ENCODE data around the gene UMODL1. TPM values are rescaled to one million over a fixed set of nuclear protein-coding genes. Genes with fewer than 3 reads are reported as not detected.

UMODL1 gene
- total and polyA plus RNA-seq, 8 donors: 0.10 to 0.69 (median 0.48) TPM; not detected in 1

DNA sequence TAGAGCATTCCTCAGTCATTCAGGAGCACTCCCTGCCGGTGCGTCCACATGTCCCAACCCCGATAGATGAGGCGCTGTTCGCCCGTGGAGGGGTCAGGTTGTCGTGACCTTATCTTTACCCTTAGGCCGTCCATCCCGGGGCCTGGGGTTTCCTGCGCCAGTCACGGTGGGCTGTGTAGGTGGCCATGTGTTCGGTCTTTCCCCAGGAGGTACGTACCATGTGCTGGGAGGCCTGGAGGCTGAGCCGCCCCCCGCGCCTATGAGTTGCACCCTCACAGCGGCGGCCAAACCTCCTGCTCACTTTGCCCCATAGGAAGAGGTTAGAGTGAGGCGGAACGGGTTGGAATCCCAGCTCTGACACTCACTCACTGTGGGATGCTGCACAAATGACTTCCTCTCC is 35.3 kb downstream of the UMODL1 start:
- no peaks in the 10 kb centered on the region for H3K9me3 ChIP-seq
- DNase-seq (peak in 1 of 4 donors; percentile 63), ATAC-seq (no peak)
- TF ChIP-seq, protein P1, sequence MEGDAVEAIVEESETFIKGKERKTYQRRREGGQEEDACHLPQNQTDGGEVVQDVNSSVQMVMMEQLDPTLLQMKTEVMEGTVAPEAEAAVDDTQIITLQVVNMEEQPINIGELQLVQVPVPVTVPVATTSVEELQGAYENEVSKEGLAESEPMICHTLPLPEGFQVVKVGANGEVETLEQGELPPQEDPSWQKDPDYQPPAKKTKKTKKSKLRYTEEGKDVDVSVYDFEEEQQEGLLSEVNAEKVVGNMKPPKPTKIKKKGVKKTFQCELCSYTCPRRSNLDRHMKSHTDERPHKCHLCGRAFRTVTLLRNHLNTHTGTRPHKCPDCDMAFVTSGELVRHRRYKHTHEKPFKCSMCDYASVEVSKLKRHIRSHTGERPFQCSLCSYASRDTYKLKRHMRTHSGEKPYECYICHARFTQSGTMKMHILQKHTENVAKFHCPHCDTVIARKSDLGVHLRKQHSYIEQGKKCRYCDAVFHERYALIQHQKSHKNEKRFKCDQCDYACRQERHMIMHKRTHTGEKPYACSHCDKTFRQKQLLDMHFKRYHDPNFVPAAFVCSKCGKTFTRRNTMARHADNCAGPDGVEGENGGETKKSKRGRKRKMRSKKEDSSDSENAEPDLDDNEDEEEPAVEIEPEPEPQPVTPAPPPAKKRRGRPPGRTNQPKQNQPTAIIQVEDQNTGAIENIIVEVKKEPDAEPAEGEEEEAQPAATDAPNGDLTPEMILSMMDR (IDR thresholded peaks at IDR 0.05): no peak
- intact Hi-C loops (cut with DNase I): loop anchor here in 1 of 2 donors (10.0 kb wide), 1 partner anchor 102 kb away; no protein-coding TSS in a partner anchor
- no peaks in the 10 kb centered on the region for H3K27me3 ChIP-seq
- no peak overlapping the region for H3K27ac ChIP-seq
- no peaks in the 10 kb centered on the region for H3K4me1 ChIP-seq
- H3K4me3 ChIP-seq: no peak overlapping the region
- H3K36me3 ChIP-seq: no peaks in the 10 kb centered on the region

DNA sequence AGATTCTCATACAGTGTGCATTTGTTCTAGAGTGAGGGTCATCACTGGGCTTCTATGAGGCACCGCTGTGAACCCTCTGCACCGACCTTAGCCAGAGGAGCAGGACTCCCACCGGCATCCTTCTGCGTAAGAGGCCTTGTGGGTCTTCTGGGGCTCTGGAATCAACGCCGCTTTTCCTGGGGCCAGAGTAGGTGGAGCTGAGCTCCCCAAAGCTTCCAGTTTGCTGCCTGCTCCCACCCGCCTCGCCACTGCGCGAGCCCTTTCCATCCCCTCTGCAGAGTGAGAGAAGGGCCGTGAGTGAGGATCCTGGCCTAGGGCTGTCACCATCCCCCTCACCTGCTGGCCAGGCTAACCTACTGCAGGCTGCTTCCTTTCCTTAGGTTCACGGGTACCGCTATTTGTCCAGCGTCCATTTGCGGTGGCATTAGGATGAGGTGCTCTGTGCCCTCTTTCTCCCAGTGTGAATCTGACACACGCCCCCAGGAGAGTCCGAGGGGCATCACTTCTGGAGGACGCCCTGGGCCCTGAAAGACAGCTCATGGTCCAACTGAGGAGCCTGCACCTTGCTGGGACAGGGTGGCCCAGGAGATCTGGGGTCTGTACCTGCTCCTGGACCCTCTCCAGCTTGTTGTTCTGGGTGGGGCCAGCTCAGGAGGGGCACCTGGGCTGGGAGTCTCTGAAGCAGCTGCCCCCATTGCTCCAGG is 36.2 kb downstream of the UMODL1 start:
- H3K4me3 ChIP-seq: no peak overlapping the region

DNA sequence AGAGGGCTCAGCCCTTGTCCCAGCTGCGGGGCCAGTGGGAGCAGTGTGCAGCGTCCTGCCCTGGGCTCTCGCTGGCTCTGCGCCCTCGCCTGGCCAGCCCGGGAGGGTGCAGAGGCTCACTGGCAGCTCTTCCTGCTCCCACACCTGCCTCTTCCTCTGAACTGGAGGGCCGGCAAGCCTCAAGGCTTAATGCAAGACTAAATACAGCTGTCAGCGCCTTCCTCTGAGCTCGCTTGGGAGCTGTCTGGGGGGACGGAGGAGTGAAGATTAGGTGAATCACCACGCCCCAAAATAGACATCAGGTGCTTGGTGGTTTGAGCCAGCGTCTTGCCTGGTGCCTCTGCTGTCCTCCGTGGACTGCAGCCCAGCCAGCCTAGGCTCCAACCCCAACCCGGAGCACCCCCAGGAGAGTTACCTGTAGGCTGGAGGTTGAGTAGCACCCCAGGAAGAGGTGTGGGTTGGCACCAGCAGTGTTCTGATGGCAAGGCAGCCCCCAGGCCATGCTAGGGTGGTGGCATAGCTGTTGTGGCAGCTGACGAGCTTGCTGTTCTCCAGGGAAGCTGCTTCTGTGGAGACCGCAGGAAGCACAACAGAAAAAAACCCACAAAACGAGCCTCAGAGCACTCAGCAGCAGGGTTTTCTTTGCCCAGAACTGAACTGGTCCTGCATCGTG is 36.9 kb downstream of the UMODL1 start:
- no peak overlapping the region for H3K27ac ChIP-seq
- H3K27me3 ChIP-seq: no peaks in the 10 kb centered on the region

More for the DNA sequence above, 36.2 kb downstream of the UMODL1 start:
- H3K4me1 ChIP-seq: no peaks in the 10 kb centered on the region
- H3K27ac ChIP-seq: no peak overlapping the region
- H3K36me3 ChIP-seq: no peaks in the 10 kb centered on the region
- intact Hi-C loops (cut with DNase I): loop anchor here in 1 of 2 donors (10.0 kb wide), 1 partner anchor 103 kb away; no protein-coding TSS in a partner anchor
- no peaks in the 10 kb centered on the region for H3K9me3 ChIP-seq
- no peaks in the 10 kb centered on the region for H3K27me3 ChIP-seq
- TF ChIP-seq, protein P1 (IDR thresholded peaks at IDR 0.05): no peak
- ATAC-seq (peak; percentile 18), DNase-seq (no peak)

DNA sequence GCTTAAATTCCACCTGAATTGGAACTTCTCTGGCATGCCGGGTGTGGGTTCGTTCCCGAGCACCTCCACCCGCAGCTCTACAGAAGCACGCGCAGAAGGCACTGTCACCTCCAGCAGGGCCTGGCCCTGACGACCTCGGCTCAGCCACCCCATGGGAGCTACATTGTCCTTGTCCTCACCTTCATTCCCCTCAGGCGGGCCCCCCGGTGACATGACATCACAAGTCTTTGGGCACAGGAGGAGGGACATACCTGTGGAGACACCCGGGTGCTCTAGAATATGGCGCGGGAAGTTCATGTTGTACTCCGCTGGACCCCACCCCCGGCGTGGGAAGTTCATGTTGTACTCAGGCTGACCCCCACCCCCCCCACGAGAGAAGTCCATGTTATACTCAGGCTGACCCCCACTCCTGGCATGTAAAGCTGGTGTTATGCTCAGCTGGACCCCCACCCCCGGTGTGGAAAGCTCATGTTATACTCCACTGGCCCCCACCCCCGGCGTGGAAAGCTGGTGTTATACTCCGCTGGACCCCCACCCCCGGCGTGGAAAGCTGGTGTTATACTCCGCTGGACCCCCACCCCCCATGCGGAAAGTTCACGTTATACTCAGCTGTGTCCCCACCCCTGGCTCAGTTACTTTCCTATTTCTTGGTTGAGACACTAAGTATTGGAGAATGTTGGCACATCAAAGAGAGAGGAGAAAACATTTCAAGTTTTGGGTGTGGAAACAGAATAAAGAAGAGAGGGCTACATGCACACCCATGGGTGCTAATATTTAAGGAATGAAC is 37.6 kb downstream of the UMODL1 start:
- TF ChIP-seq, protein P1 (IDR thresholded peaks at IDR 0.05): no peak
- intact Hi-C loops (cut with DNase I): loop anchor here in 1 of 2 donors (10.0 kb wide), 1 partner anchor 104 kb away; no protein-coding TSS in a partner anchor
- no peak overlapping the region for H3K4me3 ChIP-seq
- no peaks in the 10 kb centered on the region for H3K9me3 ChIP-seq
- no peak overlapping the region for H3K27ac ChIP-seq
- H3K27me3 ChIP-seq: no peaks in the 10 kb centered on the region
- no peaks in the 10 kb centered on the region for H3K4me1 ChIP-seq
- peak in 1 of 4 donors; percentile 67 for DNase-seq
- no peaks in the 10 kb centered on the region for H3K36me3 ChIP-seq
- ATAC-seq: no peak

More for the DNA sequence above, 36.9 kb downstream of the UMODL1 start:
- TF ChIP-seq, protein P1 (IDR thresholded peaks at IDR 0.05): peak; percentile 69 to 80
- no peaks in the 10 kb centered on the region for H3K9me3 ChIP-seq
- no peaks in the 10 kb centered on the region for H3K4me1 ChIP-seq
- no peaks in the 10 kb centered on the region for H3K36me3 ChIP-seq
- intact Hi-C loops (cut with DNase I): loop anchor here in 1 of 2 donors (10.0 kb wide), 1 partner anchor 103 kb away; no protein-coding TSS in a partner anchor
- ATAC-seq (peak; percentile 98), DNase-seq (peak in 3 of 4 donors; percentile 52 to 88 (median 61))
- no peak overlapping the region for H3K4me3 ChIP-seq
